ENCODE data around the gene UTP11. TPM values are rescaled to one million over a fixed set of nuclear protein-coding genes. Genes with fewer than 3 reads are reported as not detected.

UTP11 gene
- total RNA-seq, 2 experiments from 2014 or later: 8.7 to 9.4 TPM

DNA sequence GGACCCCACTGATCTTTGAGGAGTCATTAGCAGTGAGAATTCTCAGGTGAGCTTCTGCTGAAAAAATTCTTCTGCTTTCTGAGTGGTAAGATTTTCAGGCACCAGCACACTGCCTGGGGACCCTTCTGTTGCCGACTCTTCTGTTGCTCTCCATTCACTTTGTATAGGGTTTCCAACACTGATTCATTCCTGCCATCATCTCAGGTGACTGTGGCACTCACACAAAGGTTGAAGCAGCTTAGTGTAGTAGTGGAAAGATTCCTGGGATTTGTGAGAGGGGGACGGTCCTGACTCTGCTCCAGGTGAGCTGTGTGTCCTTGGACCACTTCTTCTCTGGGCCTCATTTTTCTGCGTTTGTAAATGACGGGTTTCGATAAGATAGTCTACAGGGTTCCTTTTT lies 9.4 kb downstream of the UTP11 start:
- H3K27ac Mint-ChIP-seq: no peak overlapping the region
- intact Hi-C loops (cut with DNase I, micrococcal nuclease): no loop called here

DNA sequence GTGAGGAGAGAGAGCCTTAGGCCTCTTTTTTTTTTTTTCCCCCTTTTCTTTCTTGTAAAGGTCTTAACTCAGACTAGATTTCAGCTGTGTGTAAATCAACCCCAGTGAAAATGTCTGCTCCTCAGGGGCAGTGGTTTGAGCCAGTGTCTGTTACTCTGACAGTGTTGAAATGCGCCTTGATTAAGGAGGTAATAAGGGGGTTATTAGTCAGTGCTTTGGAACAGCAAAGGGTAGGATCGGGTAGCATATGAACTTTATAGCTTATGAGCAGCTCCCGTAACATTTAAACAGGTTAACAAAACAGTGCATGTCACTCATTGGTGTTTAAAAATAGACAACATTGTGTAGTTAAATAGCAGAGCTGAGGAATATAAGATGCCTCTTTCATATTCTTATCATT lies 10.3 kb downstream of the UTP11 start:
- peaks cover 74% of the 10 kb centered on the region for H3K36me3 Mint-ChIP-seq (ENCODE audit: low read depth)
- Histone ChIP-seq H3K36me3 (ENCODE audit: insufficient read depth, low read length) (peaks cover 75% of the 10 kb centered on the region), H3K27ac (ENCODE audit: low read depth in 1 of 2, low read length in 2 of 2) (no peak overlapping the region), H3K4me1 (ENCODE audit: insufficient read depth, low read length) (peaks cover 7% of the 10 kb centered on the region), H3K9me3 (ENCODE audit: control insufficient read depth in 1 of 2, insufficient read depth in 1 of 2, low read length in 2 of 2) (no peaks in the 10 kb centered on the region), H3K27me3 (ENCODE audit: control insufficient read depth in 1 of 2, insufficient read depth in 2 of 2, low read length in 2 of 2) (no peaks in the 10 kb centered on the region), H3K4me3 (ENCODE audit: low read length) (no peak overlapping the region)
- no peak overlapping the region for H3K27ac Mint-ChIP-seq
- peaks cover 11% of the 10 kb centered on the region for H3K4me1 Mint-ChIP-seq (ENCODE audit: low read depth)
- no peak for DNase-seq
- intact Hi-C loops (cut with DNase I, micrococcal nuclease): no loop called here
- no peaks in the 10 kb centered on the region for H3K27me3 Mint-ChIP-seq
- ChIA-PET POLR2A (no interaction called here), CTCF (no interaction called here)
- TF ChIP-seq, protein P1, sequence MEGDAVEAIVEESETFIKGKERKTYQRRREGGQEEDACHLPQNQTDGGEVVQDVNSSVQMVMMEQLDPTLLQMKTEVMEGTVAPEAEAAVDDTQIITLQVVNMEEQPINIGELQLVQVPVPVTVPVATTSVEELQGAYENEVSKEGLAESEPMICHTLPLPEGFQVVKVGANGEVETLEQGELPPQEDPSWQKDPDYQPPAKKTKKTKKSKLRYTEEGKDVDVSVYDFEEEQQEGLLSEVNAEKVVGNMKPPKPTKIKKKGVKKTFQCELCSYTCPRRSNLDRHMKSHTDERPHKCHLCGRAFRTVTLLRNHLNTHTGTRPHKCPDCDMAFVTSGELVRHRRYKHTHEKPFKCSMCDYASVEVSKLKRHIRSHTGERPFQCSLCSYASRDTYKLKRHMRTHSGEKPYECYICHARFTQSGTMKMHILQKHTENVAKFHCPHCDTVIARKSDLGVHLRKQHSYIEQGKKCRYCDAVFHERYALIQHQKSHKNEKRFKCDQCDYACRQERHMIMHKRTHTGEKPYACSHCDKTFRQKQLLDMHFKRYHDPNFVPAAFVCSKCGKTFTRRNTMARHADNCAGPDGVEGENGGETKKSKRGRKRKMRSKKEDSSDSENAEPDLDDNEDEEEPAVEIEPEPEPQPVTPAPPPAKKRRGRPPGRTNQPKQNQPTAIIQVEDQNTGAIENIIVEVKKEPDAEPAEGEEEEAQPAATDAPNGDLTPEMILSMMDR (IDR thresholded peaks at IDR 0.05): no peak
- H3K9me3 Mint-ChIP-seq: no peaks in the 10 kb centered on the region
- no peak overlapping the region for H3K4me3 Mint-ChIP-seq
- ATAC-seq (ENCODE audit: poor library complexity): no peak

More for the DNA sequence above, 9.4 kb downstream of the UTP11 start:
- Histone ChIP-seq H3K27me3 (ENCODE audit: control insufficient read depth in 1 of 2, insufficient read depth in 2 of 2, low read length in 2 of 2) (no peaks in the 10 kb centered on the region), H3K4me3 (ENCODE audit: low read length) (no peak overlapping the region), H3K36me3 (ENCODE audit: insufficient read depth, low read length) (peaks cover 83% of the 10 kb centered on the region), H3K4me1 (ENCODE audit: insufficient read depth, low read length) (peaks cover 3% of the 10 kb centered on the region), H3K9me3 (ENCODE audit: control insufficient read depth in 1 of 2, insufficient read depth in 1 of 2, low read length in 2 of 2) (no peaks in the 10 kb centered on the region), H3K27ac (ENCODE audit: low read depth in 1 of 2, low read length in 2 of 2) (no peak overlapping the region)
- POLR2A ChIA-PET: no interaction called here
- TF ChIP-seq, protein P1 (IDR thresholded peaks at IDR 0.05): no peak
- H3K27me3 Mint-ChIP-seq: no peaks in the 10 kb centered on the region
- no peak overlapping the region for H3K4me3 Mint-ChIP-seq
- no peaks in the 10 kb centered on the region for H3K9me3 Mint-ChIP-seq
- peaks cover 8% of the 10 kb centered on the region for H3K4me1 Mint-ChIP-seq (ENCODE audit: low read depth)
- DNase-seq: no peak
- H3K36me3 Mint-ChIP-seq (ENCODE audit: low read depth): peaks cover 82% of the 10 kb centered on the region
- CTCF ChIA-PET: no interaction called here
- ATAC-seq (ENCODE audit: poor library complexity): no peak

DNA sequence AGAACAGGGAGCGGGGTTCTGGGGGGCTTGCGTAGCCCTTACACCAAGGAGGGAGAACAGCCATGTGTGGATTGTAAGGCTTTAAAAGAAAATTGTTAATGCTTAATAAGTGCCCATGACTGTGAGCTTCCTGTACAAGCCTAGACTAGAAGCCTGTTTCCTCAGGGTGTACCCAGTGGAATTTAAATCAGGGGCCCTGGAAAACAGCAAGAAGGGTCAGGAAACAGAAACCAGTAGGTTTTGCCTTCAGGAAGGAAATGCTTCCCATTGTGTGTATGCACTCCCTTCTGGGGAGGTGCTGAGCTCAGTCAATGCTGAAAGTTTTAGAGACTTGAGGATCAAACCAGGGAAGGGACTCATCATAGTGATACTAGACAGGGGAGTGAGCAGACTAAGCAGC lies 12.7 kb downstream of the UTP11 start:
- H3K9me3 Mint-ChIP-seq: no peaks in the 10 kb centered on the region
- Histone ChIP-seq H3K27ac (ENCODE audit: low read depth in 1 of 2, low read length in 2 of 2) (no peak overlapping the region), H3K4me3 (ENCODE audit: low read length) (no peak overlapping the region), H3K36me3 (ENCODE audit: insufficient read depth, low read length) (peaks cover 51% of the 10 kb centered on the region), H3K27me3 (ENCODE audit: control insufficient read depth in 1 of 2, insufficient read depth in 2 of 2, low read length in 2 of 2) (no peaks in the 10 kb centered on the region), H3K9me3 (ENCODE audit: control insufficient read depth in 1 of 2, insufficient read depth in 1 of 2, low read length in 2 of 2) (no peaks in the 10 kb centered on the region), H3K4me1 (ENCODE audit: insufficient read depth, low read length) (peaks cover 29% of the 10 kb centered on the region)
- H3K4me1 Mint-ChIP-seq (ENCODE audit: low read depth): peaks cover 22% of the 10 kb centered on the region
- ATAC-seq (ENCODE audit: poor library complexity) (no peak), DNase-seq (no peak)
- H3K27ac Mint-ChIP-seq: no peak overlapping the region
- no peak overlapping the region for H3K4me3 Mint-ChIP-seq
- POLR2A ChIA-PET: no interaction called here
- CTCF ChIA-PET: no interaction called here
- intact Hi-C loops (cut with DNase I, micrococcal nuclease): loop anchor here in 1 of 2 experiments (5.0 kb wide), 2 partner anchors 792 to 812 kb away; no protein-coding TSS in a partner anchor
- no peaks in the 10 kb centered on the region for H3K27me3 Mint-ChIP-seq
- TF ChIP-seq, protein P1 (IDR thresholded peaks at IDR 0.05): no peak
- peaks cover 51% of the 10 kb centered on the region for H3K36me3 Mint-ChIP-seq (ENCODE audit: low read depth)
